Right lobe of liver (tissue), 6 donors: ENCODE data around the gene WWC1. TPM values are rescaled to one million over a fixed set of nuclear protein-coding genes. Genes with fewer than 3 reads are reported as not detected.

ENCODE experiments used
- ATAC-seq, 4 donors: fragments of 200-7000 bp; cut with Tn5 transposase; one replicate each; pipeline ENCODE4 v1.9.1; 2020; ENCODE audit warnings: mild to moderate bottlenecking in 4 of 4, moderate library complexity in 4 of 4
- DNase-seq, 3 donors: peaks; one replicate each; pipeline ENCODE4 v3.0.0-alpha.2; 2020
- H3K27ac ChIP-seq, 3 donors: fragments of 200-600 bp; one replicate each; pipeline ENCODE4 v1.8.0; 2022
- H3K27me3 ChIP-seq, 2 donors: fragments of 200-600 bp; one replicate each; pipeline ENCODE4 v1.8.0; 2022
- H3K36me3 ChIP-seq, 4 donors: fragments of 200-600 bp; sonication (generic) in 1 of 4; one replicate each; pipeline versions ENCODE4 v1.5.1 to v1.8.0; 2017 to 2022; ENCODE audit warnings: control low read depth in 1 of 4
- H3K4me1 ChIP-seq, 4 donors: fragments of 200-600 bp; sonication (generic) in 1 of 4; one replicate each; pipeline versions ENCODE4 v1.5.1 to v1.8.0; 2017 to 2022; ENCODE audit warnings: control low read depth in 1 of 4
- H3K4me3 ChIP-seq, 3 donors: fragments of 200-600 bp; one replicate each; pipeline ENCODE4 v1.8.0; 2022
- H3K9me3 ChIP-seq, 4 donors: fragments of 200-600 bp; sonication (generic) in 1 of 4; one replicate each; pipeline versions ENCODE4 v1.5.1 to v1.8.0; 2017 to 2022; ENCODE audit warnings: control low read depth in 1 of 4
- POLR2A ChIP-seq: fragments of 450-650 bp; IDR thresholded peaks from one replicate; pipeline ENCODE4 v1.6.1; 2017; ENCODE audit warnings: antibody characterized with exemption, mild to moderate bottlenecking
- WGBS: methylation state at CpG from one replicate; pipeline ENCODE4 v1.1.6; 2018; ENCODE audit warnings: low coverage, low lambda C conversion rate; ENCODE audit not compliant: insufficient coverage; ENCODE audit errors: missing lambda C conversion rate; 5-methylcytosine and 5-hydroxymethylcytosine counted together
- intact Hi-C, 2 donors: fragments of 100-400 bp; cut with DNase I; formaldehyde crosslinking; loops; one replicate each; pipeline versions ENCODE4 v1.11.2 to v1.14.1; 2022
- total RNA-seq, 6 experiments: library from RNA; depleted of rRNA in 2 of 6; stranded (reverse); fragments of >200 nt in 2 of 6; fragmentation: NEBNext Ultra II Directional in 3 of 6; extraction: Animal tissue kit (Norgen Biotek cat#: 25700) in 3 of 6; gene quantifications; one replicate each; pipeline versions ENCODE4 v1.1.0 to v1.2.4, GENCODE V29; 2016 to 2023
- TF ChIP-seq, protein P1 (sequence below), 4 donors: fragments of 200-600 bp in 3 of 4; fragments of 450-650 bp in 1 of 4; IDR thresholded peaks; one replicate each; pipeline versions ENCODE4 v1.5.1 to v1.8.0; 2016 to 2022; ENCODE audit warnings: antibody characterized with exemption in 4 of 4, mild to moderate bottlenecking in 2 of 4
- donor health status: DM: no; HTN: yes; CAD: no.
- donor health status: DM: no; HTN: no; CAD: no.
- donor health status: DM: no; HTN: no; CAD: no.
- donor health status: DM: no; HTN: yes; CAD: no.
- donor health status: DM: no; HTN: yes; CAD: no.

WWC1 gene
- total RNA-seq, 6 experiments from 2014 or later: 9.6 to 74.4 (median 23.5) TPM

GRCh38 chr5:168471785-168472184 lies 180.3 kb downstream of the WWC1 start:
- TF ChIP-seq, protein P1, sequence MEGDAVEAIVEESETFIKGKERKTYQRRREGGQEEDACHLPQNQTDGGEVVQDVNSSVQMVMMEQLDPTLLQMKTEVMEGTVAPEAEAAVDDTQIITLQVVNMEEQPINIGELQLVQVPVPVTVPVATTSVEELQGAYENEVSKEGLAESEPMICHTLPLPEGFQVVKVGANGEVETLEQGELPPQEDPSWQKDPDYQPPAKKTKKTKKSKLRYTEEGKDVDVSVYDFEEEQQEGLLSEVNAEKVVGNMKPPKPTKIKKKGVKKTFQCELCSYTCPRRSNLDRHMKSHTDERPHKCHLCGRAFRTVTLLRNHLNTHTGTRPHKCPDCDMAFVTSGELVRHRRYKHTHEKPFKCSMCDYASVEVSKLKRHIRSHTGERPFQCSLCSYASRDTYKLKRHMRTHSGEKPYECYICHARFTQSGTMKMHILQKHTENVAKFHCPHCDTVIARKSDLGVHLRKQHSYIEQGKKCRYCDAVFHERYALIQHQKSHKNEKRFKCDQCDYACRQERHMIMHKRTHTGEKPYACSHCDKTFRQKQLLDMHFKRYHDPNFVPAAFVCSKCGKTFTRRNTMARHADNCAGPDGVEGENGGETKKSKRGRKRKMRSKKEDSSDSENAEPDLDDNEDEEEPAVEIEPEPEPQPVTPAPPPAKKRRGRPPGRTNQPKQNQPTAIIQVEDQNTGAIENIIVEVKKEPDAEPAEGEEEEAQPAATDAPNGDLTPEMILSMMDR (IDR thresholded peaks at IDR 0.05): no peak
- TF ChIP-seq POLR2A: no peak
- intact Hi-C loops: no loop called here
- Histone ChIP-seq H3K4me3 (no peak overlapping the region), H3K9me3 (no peaks in the 10 kb centered on the region), H3K4me1 (no peaks in the 10 kb centered on the region), H3K27ac (no peak overlapping the region), H3K36me3 (peaks cover 0 to 13% (median 2%) of the 10 kb centered on the region in 4 donors), H3K27me3 (no peaks in the 10 kb centered on the region)
- DNase-seq (no peak), ATAC-seq (no peak)
- WGBS: 100% methylated on average over 1 of the region's 4 CpGs

GRCh38 chr5:168472329-168472728 lies 180.9 kb downstream of the WWC1 start:
- TF ChIP-seq, protein P1 (IDR thresholded peaks at IDR 0.05): no peak
- no peak for TF ChIP-seq POLR2A
- Histone ChIP-seq H3K4me1 (no peaks in the 10 kb centered on the region), H3K4me3 (no peak overlapping the region), H3K36me3 (peaks cover 0 to 13% (median 2%) of the 10 kb centered on the region in 4 donors), H3K9me3 (no peaks in the 10 kb centered on the region), H3K27me3 (no peaks in the 10 kb centered on the region), H3K27ac (no peak overlapping the region)
- no peak for DNase-seq
- 85% methylated on average over 5 of the region's 5 CpGs for WGBS
- ATAC-seq: no peak
- intact Hi-C loops: no loop called here

DNA sequence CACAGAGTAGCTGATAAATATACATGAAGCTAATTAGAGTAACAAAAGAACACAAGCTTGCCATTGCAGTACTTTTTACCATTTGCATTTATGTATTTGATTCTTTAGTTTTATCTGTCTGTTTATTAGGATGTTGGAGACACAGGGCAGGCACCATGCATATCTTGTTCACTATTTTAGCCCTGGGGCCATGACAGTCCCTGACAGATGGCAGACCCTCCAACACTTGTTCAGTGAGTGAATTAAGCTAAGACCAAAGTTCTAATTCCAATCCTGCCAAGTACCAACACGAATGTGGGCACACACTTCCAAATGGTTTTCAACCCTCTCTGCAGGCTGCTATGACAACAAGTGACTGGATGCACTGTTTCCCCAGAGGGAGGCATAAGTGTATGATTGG lies 182.9 kb downstream of the WWC1 start:
- Histone ChIP-seq H3K36me3 (peaks cover 0 to 4% (median 0%) of the 10 kb centered on the region in 4 donors), H3K27me3 (no peaks in the 10 kb centered on the region), H3K9me3 (no peaks in the 10 kb centered on the region), H3K27ac (no peak overlapping the region), H3K4me3 (no peak overlapping the region), H3K4me1 (no peaks in the 10 kb centered on the region)
- intact Hi-C loops: no loop called here
- ATAC-seq: no peak
- 31% methylated on average over 1 of the region's 1 CpG for WGBS
- DNase-seq: no peak
- TF ChIP-seq, protein P1 (IDR thresholded peaks at IDR 0.05): no peak
- no peak for TF ChIP-seq POLR2A

DNA sequence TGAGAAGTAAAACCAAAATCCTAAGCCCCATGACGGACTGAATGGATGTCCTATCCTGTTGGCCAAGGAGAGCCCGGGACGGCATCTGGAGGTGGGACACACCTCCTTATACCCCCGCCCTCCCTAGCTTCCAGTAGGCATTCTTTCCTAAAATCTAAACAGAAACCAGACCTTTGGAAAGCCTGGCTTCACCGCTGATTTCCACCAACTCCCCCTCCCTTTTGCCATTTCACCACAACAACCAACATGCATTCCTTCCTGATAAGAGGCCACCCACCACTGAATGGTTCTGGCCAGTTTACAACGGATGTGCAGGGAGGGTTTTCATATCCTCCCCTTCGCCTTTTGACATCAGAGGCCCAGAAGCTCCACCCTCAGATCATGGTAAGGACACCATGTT lies 185.6 kb downstream of the WWC1 start:
- no peak overlapping the region for H3K27ac ChIP-seq
- H3K4me1 ChIP-seq: no peaks in the 10 kb centered on the region
- ATAC-seq (no peak), DNase-seq (no peak)
- 37% methylated on average over 7 of the region's 7 CpGs for WGBS
- H3K27me3 ChIP-seq: no peaks in the 10 kb centered on the region
- H3K9me3 ChIP-seq: no peaks in the 10 kb centered on the region
- intact Hi-C loops: no loop called here
- no peaks in the 10 kb centered on the region for H3K36me3 ChIP-seq
- no peak overlapping the region for H3K4me3 ChIP-seq
- TF ChIP-seq, protein P1 (IDR thresholded peaks at IDR 0.05): no peak
- TF ChIP-seq POLR2A: no peak

DNA sequence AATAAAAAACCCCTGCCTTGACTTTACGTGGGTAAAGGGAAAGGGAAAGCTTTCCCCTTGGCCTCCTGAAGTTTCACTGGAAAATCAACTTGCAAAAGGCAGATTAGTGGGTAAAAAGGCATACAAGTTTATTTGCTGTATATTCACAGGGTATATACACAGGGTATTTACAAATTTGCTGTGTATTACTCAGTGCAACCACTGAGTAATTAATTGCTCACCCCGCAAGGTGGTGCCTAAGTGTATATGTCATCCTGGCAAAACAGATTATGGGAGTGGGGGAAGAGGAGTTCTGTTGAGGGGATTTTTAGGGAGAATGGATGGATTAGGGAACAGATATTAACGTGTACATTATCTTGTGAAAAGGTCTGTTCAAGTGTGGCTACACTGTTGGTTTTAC lies 187.7 kb downstream of the WWC1 start:
- Histone ChIP-seq H3K27me3 (no peaks in the 10 kb centered on the region), H3K36me3 (no peaks in the 10 kb centered on the region), H3K27ac (no peak overlapping the region), H3K4me1 (no peaks in the 10 kb centered on the region), H3K9me3 (no peaks in the 10 kb centered on the region), H3K4me3 (no peak overlapping the region)
- TF ChIP-seq, protein P1 (IDR thresholded peaks at IDR 0.05): no peak
- no peak for TF ChIP-seq POLR2A
- WGBS: 67% methylated on average over 3 of the region's 3 CpGs
- no peak for DNase-seq
- ATAC-seq: no peak
- intact Hi-C loops: no loop called here
